GM20000 (cell line): ENCODE measurements around the gene COX8C.

Experiments used
- DNase-seq: peaks from one replicate; pipeline ENCODE4 v3.0.0; 2012; ENCODE audit warnings: low spot score
- CTCF ChIP-seq: IDR thresholded peaks from 2 replicates; pipeline ENCODE4 v1.5.1; 2012; ENCODE audit warnings: mild to moderate bottlenecking, control low read depth; ENCODE audit errors: extremely low read depth, missing control alignments

The COX8C gene

DNA sequence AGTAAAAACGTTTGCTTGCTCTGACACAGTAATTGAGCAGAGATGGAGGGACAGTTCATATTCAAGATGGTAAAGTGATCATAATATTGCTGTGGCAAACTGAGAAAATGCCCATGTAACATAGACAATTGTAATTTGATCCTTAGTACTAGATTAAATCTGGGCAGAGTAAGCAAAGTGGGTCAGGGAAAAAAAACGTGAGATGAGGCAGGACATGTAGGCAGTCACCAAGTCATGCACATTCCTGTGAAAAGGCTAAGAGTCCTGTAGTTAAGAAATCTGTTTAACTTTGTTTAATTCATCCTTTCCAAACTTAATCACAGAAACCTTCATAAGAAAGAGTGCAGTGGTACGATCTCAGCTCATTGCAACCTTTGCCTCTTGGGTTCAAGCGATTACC is 30.3 kb upstream of the COX8C start:
- TF ChIP-seq CTCF = no peak
- DNase-seq = no peak

- no peak for DNase-seq
- no peak for TF ChIP-seq CTCF
These were observed 29.6 kb upstream of the COX8C start for GRCh38 chr14:93317210-93317874.

DNA sequence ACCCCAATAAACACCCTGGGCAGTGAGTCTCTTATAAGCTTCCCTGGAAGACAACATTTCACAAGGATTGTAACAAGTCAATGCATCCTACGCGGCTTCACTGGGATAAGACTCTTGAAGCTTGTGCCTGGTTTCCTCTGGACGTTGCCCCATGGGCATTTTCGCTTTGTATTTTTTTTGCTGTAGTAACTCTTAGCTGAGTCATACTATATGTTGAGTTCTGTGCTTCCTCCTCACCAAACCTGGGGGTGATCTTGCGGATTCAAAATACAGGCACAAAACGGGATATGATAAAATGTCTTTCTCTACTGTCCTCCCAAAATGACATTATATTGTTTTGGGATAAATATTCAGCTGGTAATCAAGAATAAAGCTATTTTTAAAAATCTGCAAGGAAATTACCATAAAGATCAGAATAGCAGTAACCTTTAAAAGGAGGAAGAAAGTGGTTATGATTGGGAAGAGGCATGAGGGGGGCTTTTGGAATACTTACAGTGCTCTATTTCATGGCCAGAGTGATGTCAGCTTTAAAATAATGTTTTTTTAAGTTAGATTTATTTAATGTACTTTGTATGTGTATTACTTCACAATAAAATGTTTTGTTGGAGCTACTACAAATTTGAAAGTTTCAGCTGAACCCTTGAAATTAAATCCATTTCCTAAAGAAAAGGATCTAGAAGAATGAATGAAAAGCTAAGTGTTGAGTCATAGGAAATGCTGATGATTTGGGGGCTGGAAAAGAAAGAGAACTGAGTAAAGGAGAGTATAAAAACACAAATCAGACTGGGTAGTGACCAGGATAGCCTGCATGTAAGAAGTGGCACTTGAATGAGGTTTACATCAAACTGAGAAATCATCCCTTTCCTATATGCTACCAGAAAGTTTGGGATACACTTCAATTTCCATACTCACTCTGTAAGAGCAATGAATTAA is 28.8 kb upstream of the COX8C start:
- no peak for TF ChIP-seq CTCF
- DNase-seq = no peak

- DNase-seq = no peak
These were observed 28.1 kb upstream of the COX8C start for GRCh38 chr14:93318927-93319326.

GRCh38 chr14:93319494-93319893 is 27.5 kb upstream of the COX8C start:
- no peak for TF ChIP-seq CTCF
- DNase-seq = no peak

More at GRCh38 chr14:93318927-93319326, 28.1 kb upstream of the COX8C start:
- TF ChIP-seq CTCF = no peak

DNA sequence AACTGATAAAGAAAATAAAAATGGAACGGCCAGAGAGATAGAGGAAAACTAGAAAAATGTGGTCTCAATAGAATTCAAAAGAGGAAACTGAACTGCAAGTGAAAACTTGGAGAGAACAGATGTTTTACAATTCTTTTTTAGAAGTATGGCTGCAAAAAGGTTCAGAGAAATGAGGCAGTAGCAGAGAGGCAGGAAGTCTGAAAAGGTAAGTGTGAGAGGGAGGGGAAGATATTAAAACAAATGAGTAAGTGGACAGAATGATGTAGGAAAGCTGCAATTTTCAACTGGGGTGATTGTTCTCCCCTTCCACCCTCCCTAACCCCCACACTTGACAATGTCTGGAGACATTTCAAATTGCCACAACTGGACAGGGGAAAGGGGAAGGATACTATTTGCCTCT is 27.0 kb upstream of the COX8C start:
- no peak for DNase-seq
- TF ChIP-seq CTCF = no peak

GRCh38 chr14:93320489-93320888 is 26.5 kb upstream of the COX8C start:
- no peak for TF ChIP-seq CTCF

More at GRCh38 chr14:93320489-93320888, 26.5 kb upstream of the COX8C start:
- no peak for DNase-seq
